Posterior cingulate gyrus (tissue), 11 donors: ENCODE results near the gene HYAL3.
"Not testable (repeated sequence)": the region's sequence is repeated elsewhere in the genome, so short reads cannot be mapped to it uniquely, and the experiment has no call there.

Experiments
- DNase-seq, 10 donors: peaks; one replicate each; pipeline versions ENCODE4 v3.0.0 to v3.0.0-alpha.2; 2020 to 2021; ENCODE audit warnings: mixed read lengths in 3 of 10
- intact Hi-C: fragments of 100-400 bp; cut with DNase I; formaldehyde crosslinking; loops from one replicate; pipeline ENCODE4 v1.15.1; 2023

HYAL3 gene

GRCh38 chr3:50294492-50295403 lies 4.5 kb downstream of the HYAL3 start:
- intact Hi-C loops: no loop called here
- no peak for DNase-seq

GRCh38 chr3:50294089-50294488 lies 5.1 kb downstream of the HYAL3 start:
- DNase-seq: no peak
- intact Hi-C loops: no loop called here

- DNase-seq: no peak
- intact Hi-C loops: no loop called here
These were observed 6.0 kb downstream of the HYAL3 start for GRCh38 chr3:50293079-50293801.

GRCh38 chr3:50292159-50293078 lies 6.8 kb downstream of the HYAL3 start, which contains the start of gene IFRD2:
IFRD2 (minus strand) TSS chr3:50292429; CDS start chr3:50292274, 155 bp downstream.
- peak; percentile 95 to 100 (median 98) for DNase-seq
- intact Hi-C loops: no loop called here

GRCh38 chr3:50290161-50290641 lies 9.0 kb downstream of the HYAL3 start:
- no peak for DNase-seq
- intact Hi-C loops: no loop called here

- intact Hi-C loops: no loop called here
- DNase-seq: no peak
These were observed 10.1 kb downstream of the HYAL3 start for GRCh38 chr3:50289130-50289529.

- intact Hi-C loops: no loop called here
These were observed 10.7 kb downstream of the HYAL3 start for GRCh38 chr3:50288387-50289007.

GRCh38 chr3:50287262-50287661 lies 11.9 kb downstream of the HYAL3 start:
- DNase-seq: no peak
- intact Hi-C loops: no loop called here

More at GRCh38 chr3:50288387-50289007, 10.7 kb downstream of the HYAL3 start:
- DNase-seq: no peak

- DNase-seq: no peak
- intact Hi-C loops: no loop called here
These were observed 12.6 kb downstream of the HYAL3 start for GRCh38 chr3:50286322-50287227.

GRCh38 chr3:50284121-50284520 lies 15.1 kb downstream of the HYAL3 start:
- intact Hi-C loops, DNase-seq: not testable (repeated sequence)

- intact Hi-C loops: loop anchor here (10.0 kb wide), 1 partner anchor 45 kb away; the partner anchor contains the start of genes HYAL2 and TUSC2
- no peak for DNase-seq
These were observed 19.8 kb downstream of the HYAL3 start for GRCh38 chr3:50279255-50280016.

- intact Hi-C loops: loop anchor here (10.0 kb wide), 1 partner anchor 46 kb away; the partner anchor contains the start of genes HYAL2 and TUSC2
- peak in 2 of 10 donors; percentile 39 to 90 for DNase-seq
These were observed 20.4 kb downstream of the HYAL3 start, which contains the start of gene LSMEM2 for GRCh38 chr3:50278880-50279224. LSMEM2 (plus strand) TSS chr3:50279087; CDS start chr3:50279114, 27 bp downstream.

- peak in 2 of 10 donors; percentile 27 to 92 for DNase-seq
- intact Hi-C loops: loop anchor here (10.0 kb wide), 1 partner anchor 46 kb away; the partner anchor contains the start of genes HYAL2 and TUSC2
These were observed 20.9 kb downstream of the HYAL3 start for GRCh38 chr3:50278123-50278879.

GRCh38 chr3:50276762-50277101 lies 22.5 kb downstream of the HYAL3 start:
- no peak for DNase-seq
- intact Hi-C loops: loop anchor here (10.0 kb wide), 1 partner anchor 48 kb away; the partner anchor contains the start of genes HYAL2 and TUSC2

- intact Hi-C loops: loop anchor here (10.0 kb wide), 1 partner anchor 49 kb away; the partner anchor contains the start of genes HYAL2 and TUSC2
- no peak for DNase-seq
These were observed 23.0 kb downstream of the HYAL3 start for GRCh38 chr3:50275996-50276761.
